ENCODE measurements around the gene FLNC. TPM values are rescaled to one million over a fixed set of nuclear protein-coding genes. Genes with fewer than 3 reads are reported as not detected.

The FLNC gene
- total RNA-seq, 1 experiment from 2014 or later = 8.0 TPM

DNA sequence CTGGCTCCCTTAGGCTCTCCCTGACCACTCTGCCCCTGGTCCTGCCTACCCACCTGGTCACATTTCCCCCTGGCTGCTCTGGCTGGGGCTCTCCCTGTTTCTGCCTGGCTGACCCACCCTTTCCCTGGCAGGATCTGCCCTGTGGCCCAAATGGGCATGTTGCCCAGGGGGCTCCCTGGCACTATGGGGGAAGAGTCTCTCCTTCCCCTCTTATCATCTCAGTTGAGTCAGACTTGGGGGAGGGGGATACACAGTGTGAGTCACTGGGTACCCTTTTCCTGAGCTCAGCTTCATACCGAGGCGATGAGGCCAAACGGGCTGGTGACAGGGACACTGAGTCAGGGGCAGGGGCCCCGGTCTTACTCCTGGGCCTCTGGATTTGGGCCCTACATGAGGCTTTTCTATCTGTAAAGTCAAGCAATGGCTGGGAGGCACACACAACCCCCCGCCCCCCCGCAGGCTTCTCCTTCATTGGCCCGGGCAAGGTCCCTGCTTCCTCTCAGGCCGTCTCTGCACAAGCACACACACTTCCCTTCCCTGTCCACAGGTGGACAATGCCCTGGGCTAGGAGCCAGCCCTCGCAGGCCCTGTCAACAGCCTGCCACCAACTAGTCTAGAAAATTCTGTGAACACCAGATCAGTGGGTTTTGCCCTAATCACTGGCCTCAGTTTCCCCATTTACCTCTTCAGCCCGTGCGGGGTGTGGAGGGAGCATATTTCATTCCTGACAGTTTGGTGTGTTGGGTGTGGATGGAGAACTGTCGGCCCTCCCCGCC, 627 bp upstream of the FLNC start (continued):
- TF ChIP-seq CBFB (CRISPR knock-in tag; IDR thresholded peaks at IDR 0.05; ENCODE audit: low read depth) (no peak), ZNF416 (CRISPR knock-in tag; IDR thresholded peaks at IDR 0.05) (no peak), ZNF121 (CRISPR knock-in tag; IDR thresholded peaks at IDR 0.05) (no peak)
- TF ChIP-seq, protein P1, sequence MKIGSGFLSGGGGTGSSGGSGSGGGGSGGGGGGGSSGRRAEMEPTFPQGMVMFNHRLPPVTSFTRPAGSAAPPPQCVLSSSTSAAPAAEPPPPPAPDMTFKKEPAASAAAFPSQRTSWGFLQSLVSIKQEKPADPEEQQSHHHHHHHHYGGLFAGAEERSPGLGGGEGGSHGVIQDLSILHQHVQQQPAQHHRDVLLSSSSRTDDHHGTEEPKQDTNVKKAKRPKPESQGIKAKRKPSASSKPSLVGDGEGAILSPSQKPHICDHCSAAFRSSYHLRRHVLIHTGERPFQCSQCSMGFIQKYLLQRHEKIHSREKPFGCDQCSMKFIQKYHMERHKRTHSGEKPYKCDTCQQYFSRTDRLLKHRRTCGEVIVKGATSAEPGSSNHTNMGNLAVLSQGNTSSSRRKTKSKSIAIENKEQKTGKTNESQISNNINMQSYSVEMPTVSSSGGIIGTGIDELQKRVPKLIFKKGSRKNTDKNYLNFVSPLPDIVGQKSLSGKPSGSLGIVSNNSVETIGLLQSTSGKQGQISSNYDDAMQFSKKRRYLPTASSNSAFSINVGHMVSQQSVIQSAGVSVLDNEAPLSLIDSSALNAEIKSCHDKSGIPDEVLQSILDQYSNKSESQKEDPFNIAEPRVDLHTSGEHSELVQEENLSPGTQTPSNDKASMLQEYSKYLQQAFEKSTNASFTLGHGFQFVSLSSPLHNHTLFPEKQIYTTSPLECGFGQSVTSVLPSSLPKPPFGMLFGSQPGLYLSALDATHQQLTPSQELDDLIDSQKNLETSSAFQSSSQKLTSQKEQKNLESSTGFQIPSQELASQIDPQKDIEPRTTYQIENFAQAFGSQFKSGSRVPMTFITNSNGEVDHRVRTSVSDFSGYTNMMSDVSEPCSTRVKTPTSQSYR (CRISPR knock-in tag; IDR thresholded peaks at IDR 0.05) = no peak
- TF ChIP-seq, protein P2, sequence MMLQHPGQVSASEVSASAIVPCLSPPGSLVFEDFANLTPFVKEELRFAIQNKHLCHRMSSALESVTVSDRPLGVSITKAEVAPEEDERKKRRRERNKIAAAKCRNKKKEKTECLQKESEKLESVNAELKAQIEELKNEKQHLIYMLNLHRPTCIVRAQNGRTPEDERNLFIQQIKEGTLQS (CRISPR knock-in tag; conservative IDR thresholded peaks at IDR 0.05) = no peak

DNA sequence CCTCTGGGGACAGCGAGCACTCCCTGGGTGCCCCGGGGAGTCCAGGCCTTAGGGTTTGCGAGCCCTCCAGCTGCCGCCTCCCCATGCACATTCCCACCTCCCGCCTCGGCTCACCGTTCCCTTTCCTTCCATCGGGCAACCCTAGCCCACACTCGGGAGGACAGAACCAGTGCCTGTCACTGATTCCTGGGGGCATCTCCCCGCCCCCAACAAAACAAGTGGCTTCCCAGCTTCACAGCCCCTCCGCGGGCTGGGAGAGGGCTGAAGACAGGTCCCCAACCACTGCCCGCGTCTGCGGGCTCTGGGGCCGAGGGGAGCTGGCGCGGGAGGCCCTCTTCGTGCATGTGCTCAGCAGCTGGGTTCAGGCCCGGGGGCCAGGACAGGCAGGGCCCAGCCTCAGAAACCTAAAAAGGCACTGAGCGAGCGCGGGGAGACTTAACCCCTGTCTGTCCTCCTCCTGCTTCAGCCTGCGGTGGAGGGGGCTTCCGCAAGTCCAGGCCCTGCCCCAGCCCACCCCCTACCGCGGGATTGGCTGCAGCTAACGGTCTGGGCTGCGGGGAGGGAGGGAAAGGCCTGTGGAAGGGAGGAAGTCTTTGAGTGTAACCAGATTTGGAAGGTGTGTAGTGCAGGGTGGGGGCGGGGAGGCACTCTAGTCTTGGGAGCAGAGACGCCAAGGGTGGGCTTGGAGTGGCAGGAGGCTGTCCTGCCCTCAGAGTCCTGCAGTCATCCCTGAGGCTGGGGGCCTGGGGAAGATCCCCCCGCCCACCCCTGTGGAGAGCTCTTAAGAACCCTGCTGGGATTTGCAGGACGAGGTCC, 1.2 kb downstream of the FLNC start:
- peak overlapping the region; percentile 77 for H3K4me3 Mint-ChIP-seq
- H3K36me3 Mint-ChIP-seq = no peaks in the 10 kb centered on the region
- ChIA-PET POLR2A (interaction anchor here (0.6 to 1.6 kb wide), 10 partner anchors 9 to 278 kb away, joined by 3 to 6 read pairs (median 3); partner anchors contain the start of gene CALU), CTCF (interaction anchor here (0.6 to 5.8 kb wide), 15 partner anchors 10 to 450 kb away, joined by 3 to 97 read pairs (median 5); partner anchors contain the start of gene ATP6V1F)
- H3K4me1 Mint-ChIP-seq = peaks cover 39% of the 10 kb centered on the region
- no peaks in the 10 kb centered on the region for H3K9me3 Mint-ChIP-seq
- DNase-seq (ENCODE audit: low spot score) (peak; percentile 55), ATAC-seq (peak; percentile 21)
- no peak overlapping the region for H3K27ac Mint-ChIP-seq
- peaks cover 32% of the 10 kb centered on the region for H3K27me3 Mint-ChIP-seq (ENCODE audit: low read depth)
- TF ChIP-seq FOXP1 (CRISPR knock-in tag; IDR thresholded peaks at IDR 0.05; ENCODE audit: borderline replicate concordance) (no peak), ELF4 (CRISPR knock-in tag; IDR thresholded peaks at IDR 0.05; ENCODE audit: low read depth) (no peak), MYBL2 (CRISPR knock-in tag; IDR thresholded peaks at IDR 0.05) (peak; percentile 14), SP1 (CRISPR knock-in tag; conservative IDR thresholded peaks at IDR 0.05) (0 out of 2 replicates have a peak, but pooled peaks have one; percentile 15), ESRRA (CRISPR knock-in tag; IDR thresholded peaks at IDR 0.05; ENCODE audit: borderline replicate concordance) (no peak)

DNA sequence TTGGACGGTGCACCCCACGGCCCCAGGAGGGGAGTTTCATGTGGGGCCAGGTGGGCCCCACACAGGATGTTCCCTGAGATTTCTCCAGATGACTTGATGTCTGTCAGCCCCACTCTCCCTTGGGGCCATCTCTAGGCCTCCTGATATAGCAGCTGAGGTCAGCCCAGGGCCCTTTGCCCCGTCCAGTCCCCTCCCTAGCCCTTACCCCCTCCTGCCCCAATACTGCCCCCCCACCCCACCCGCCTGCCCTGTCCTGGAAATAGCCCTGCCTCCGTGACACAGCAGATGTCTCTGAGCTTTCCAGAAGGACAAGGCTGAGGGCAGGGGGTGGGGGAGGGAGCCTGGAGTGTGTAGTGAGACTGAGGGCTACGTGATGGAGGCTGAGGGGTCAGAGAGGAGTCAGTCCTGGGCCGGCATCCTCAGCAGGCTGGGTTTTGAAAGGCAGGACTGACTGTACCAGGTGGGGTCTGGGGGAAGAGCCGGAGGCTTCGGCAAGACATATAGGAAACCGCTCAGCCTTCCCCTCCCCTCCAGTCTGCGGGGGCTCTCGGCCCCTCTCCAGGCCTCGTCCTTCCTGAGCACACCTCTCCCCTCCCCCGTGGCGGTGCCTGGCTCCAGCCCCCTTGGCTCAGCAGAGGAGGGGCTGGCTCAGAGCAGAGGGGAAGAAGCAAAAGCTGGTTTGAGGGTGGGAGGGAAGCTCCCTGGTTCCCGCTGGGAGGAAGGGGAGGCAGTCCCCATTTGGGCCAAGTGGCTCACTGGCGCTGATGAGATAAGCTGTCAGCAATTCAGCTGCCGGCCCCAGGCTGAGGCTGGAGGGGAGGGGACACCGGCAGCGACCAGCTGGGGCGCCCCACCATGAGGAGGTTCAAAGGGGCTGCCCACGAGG, 2.0 kb downstream of the FLNC start:
- Mint-ChIP-seq H3K4me3 (peak overlapping the region; percentile 77), H3K27ac (no peak overlapping the region), H3K4me1 (peaks cover 39% of the 10 kb centered on the region), H3K9me3 (no peaks in the 10 kb centered on the region), H3K27me3 (ENCODE audit: low read depth) (peaks cover 32% of the 10 kb centered on the region), H3K36me3 (no peaks in the 10 kb centered on the region)
- ATAC-seq = peak; percentile 37
- ChIA-PET POLR2A (interaction anchor here (0.6 to 1.6 kb wide), 11 partner anchors 9 to 277 kb away, joined by 3 to 6 read pairs (median 3); partner anchors contain the start of genes CALU and CCDC136), CTCF (interaction anchor here (0.5 to 5.8 kb wide), 24 partner anchors 9 to 478 kb away, joined by 3 to 97 read pairs (median 4); partner anchors contain the start of genes ATP6V1F and KCP)
- peak; percentile 53 for DNase-seq (ENCODE audit: low spot score)
- no peak for TF ChIP-seq SOX15 (CRISPR knock-in tag; IDR thresholded peaks at IDR 0.05)
- TF ChIP-seq TEAD1 (CRISPR knock-in tag; IDR thresholded peaks at IDR 0.05) = no peak
- TF ChIP-seq, protein P3, sequence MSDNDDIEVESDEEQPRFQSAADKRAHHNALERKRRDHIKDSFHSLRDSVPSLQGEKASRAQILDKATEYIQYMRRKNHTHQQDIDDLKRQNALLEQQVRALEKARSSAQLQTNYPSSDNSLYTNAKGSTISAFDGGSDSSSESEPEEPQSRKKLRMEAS (CRISPR knock-in tag; IDR thresholded peaks at IDR 0.05) = peak; percentile 73
- TF ChIP-seq, protein P4, sequence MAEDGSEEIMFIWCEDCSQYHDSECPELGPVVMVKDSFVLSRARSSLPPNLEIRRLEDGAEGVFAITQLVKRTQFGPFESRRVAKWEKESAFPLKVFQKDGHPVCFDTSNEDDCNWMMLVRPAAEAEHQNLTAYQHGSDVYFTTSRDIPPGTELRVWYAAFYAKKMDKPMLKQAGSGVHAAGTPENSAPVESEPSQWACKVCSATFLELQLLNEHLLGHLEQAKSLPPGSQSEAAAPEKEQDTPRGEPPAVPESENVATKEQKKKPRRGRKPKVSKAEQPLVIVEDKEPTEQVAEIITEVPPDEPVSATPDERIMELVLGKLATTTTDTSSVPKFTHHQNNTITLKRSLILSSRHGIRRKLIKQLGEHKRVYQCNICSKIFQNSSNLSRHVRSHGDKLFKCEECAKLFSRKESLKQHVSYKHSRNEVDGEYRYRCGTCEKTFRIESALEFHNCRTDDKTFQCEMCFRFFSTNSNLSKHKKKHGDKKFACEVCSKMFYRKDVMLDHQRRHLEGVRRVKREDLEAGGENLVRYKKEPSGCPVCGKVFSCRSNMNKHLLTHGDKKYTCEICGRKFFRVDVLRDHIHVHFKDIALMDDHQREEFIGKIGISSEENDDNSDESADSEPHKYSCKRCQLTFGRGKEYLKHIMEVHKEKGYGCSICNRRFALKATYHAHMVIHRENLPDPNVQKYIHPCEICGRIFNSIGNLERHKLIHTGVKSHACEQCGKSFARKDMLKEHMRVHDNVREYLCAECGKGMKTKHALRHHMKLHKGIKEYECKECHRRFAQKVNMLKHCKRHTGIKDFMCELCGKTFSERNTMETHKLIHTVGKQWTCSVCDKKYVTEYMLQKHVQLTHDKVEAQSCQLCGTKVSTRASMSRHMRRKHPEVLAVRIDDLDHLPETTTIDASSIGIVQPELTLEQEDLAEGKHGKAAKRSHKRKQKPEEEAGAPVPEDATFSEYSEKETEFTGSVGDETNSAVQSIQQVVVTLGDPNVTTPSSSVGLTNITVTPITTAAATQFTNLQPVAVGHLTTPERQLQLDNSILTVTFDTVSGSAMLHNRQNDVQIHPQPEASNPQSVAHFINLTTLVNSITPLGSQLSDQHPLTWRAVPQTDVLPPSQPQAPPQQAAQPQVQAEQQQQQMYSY (CRISPR knock-in tag; IDR thresholded peaks at IDR 0.05) = peak; percentile 91
- TF ChIP-seq ZNF423 (CRISPR knock-in tag; IDR thresholded peaks at IDR 0.05) = 0 out of 2 replicates have a peak, but pooled peaks have one; percentile 40
- TF ChIP-seq, protein P5, sequence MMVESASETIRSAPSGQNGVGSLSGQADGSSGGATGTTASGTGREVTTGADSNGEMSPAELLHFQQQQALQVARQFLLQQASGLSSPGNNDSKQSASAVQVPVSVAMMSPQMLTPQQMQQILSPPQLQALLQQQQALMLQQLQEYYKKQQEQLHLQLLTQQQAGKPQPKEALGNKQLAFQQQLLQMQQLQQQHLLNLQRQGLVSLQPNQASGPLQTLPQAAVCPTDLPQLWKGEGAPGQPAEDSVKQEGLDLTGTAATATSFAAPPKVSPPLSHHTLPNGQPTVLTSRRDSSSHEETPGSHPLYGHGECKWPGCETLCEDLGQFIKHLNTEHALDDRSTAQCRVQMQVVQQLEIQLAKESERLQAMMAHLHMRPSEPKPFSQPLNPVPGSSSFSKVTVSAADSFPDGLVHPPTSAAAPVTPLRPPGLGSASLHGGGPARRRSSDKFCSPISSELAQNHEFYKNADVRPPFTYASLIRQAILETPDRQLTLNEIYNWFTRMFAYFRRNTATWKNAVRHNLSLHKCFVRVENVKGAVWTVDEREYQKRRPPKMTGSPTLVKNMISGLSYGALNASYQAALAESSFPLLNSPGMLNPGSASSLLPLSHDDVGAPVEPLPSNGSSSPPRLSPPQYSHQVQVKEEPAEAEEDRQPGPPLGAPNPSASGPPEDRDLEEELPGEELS (CRISPR knock-in tag; IDR thresholded peaks at IDR 0.05) = 0 out of 2 replicates have a peak, but pooled peaks have one; percentile 35
- no peak for TF ChIP-seq SP1 (CRISPR knock-in tag; conservative IDR thresholded peaks at IDR 0.05)
- TF ChIP-seq ETV6 (CRISPR knock-in tag; IDR thresholded peaks at IDR 0.05) = 0 out of 2 replicates have a peak, but pooled peaks have one; percentile 18
- TF ChIP-seq CREM (CRISPR knock-in tag; IDR thresholded peaks at IDR 0.05) = 0 out of 2 replicates have a peak, but pooled peaks have one; percentile 19

Data from WTC11 (cell line).